HCT116 (cell line): Measurements from ENCODE around the gene TMTC2. TPM values are rescaled to one million over a fixed set of nuclear protein-coding genes. Genes with fewer than 3 reads are reported as not detected.

Experiments
- ATAC-seq: fragments of 200-7000 bp; cut with Tn5 transposase; 2 replicates; pipeline ENCODE4 v1.9.1; 2020; ENCODE audit warnings: mild to moderate bottlenecking, moderate library complexity
- BruUV-seq: library from RNA; stranded (reverse); fragments of 400-500 nt; replicated peaks from 2 replicates; lab custom pipeline; 2021; lab: Mats Ljungman, UMichigan
- CTCF ChIA-PET: fragments of 300-600 bp; sonication (Branson Sonifier 250); formaldehyde crosslinking; loops from one replicate; lab custom pipeline; 2021; ENCODE audit warnings: antibody characterized with exemption; lab: Charles Lee
- POLR2A ChIA-PET: fragments of 300-600, 350-600 bp; sonication (Branson Sonifier 250); formaldehyde crosslinking; loops from one replicate; lab custom pipeline; 2021; ENCODE audit warnings: antibody characterized with exemption; lab: Charles Lee
- RAD21 ChIA-PET, 2 experiments: fragments of 300-600 bp; sonication (Branson Sonifier 250); formaldehyde crosslinking; loops; one replicate each; lab custom pipeline; 2023; ENCODE audit warnings: low total read pairs in 2 of 2; ENCODE audit not compliant: uncharacterized antibody in 2 of 2, unreplicated experiment in 2 of 2, low non-redundant PET in 1 of 2; lab: Charles Lee
- DNase-seq: peaks from one replicate; pipeline ENCODE4 v3.0.0-alpha.2; 2010; ENCODE audit warnings: low read depth, low spot score
- H2AFZ ChIP-seq: fragments of 200-600 bp; shearing (Covaris generic), sonication (generic); 2 replicates; pipeline ENCODE4 v1.6.1; 2017; ENCODE audit warnings: low read depth, mixed run types, mixed read lengths, antibody characterized with exemption, low read length; ENCODE audit not compliant: poor library complexity, severe bottlenecking
- H3K27ac ChIP-seq: 2 replicates; pipeline ENCODE4 v1.5.1; 2012; ENCODE audit warnings: low read depth, low read length
- H3K27me3 ChIP-seq: fragments of 200-600 bp; sonication (generic); 2 replicates; pipeline ENCODE4 v1.6.1; 2016; ENCODE audit warnings: mixed run types, low read length, mixed read lengths; ENCODE audit not compliant: insufficient read depth
- H3K36me3 ChIP-seq, 2 experiments: fragments of 200-500 bp in 1 of 2; fragments of 200-600 bp in 1 of 2; sonication (Bioruptor generic) in 1 of 2; sonication (generic) in 1 of 2; 2 replicates each; pipeline versions ENCODE4 v1.5.1 to v1.6.1; 2014 to 2016; ENCODE audit warnings: low read length in 2 of 2, inconsistent platforms in 1 of 2, mixed read lengths in 1 of 2, mixed run types in 1 of 2; ENCODE audit not compliant: insufficient read depth in 2 of 2, control insufficient read depth in 1 of 2
- H3K4me1 ChIP-seq, 2 experiments: fragments of 200-600 bp in 1 of 2; sonication (generic) in 1 of 2; 2 replicates each; pipeline versions ENCODE4 v1.5.1 to v1.6.1; 2012 to 2017; ENCODE audit warnings: low read length in 2 of 2, inconsistent platforms in 1 of 2, mild to moderate bottlenecking in 1 of 2, mixed read lengths in 1 of 2, mixed run types in 1 of 2, moderate library complexity in 1 of 2; ENCODE audit not compliant: insufficient read depth in 2 of 2, control insufficient read depth in 1 of 2
- H3K4me2 ChIP-seq: fragments of 200-600 bp; sonication (generic); 2 replicates; pipeline ENCODE4 v1.6.1; 2017; ENCODE audit warnings: mixed run types, low read length, mixed read lengths
- H3K4me3 ChIP-seq, 2 experiments: fragments of 200-600 bp in 1 of 2; sonication (generic) in 1 of 2; replicated peaks in 1 of 2; 2 replicates each; pipeline ENCODE4 v1.5.1; 2011 to 2016; ENCODE audit warnings: low read length in 2 of 2, control low read depth in 1 of 2, low read depth in 1 of 2, mild to moderate bottlenecking in 1 of 2, mixed read lengths in 1 of 2, mixed run types in 1 of 2
- H3K79me2 ChIP-seq: fragments of 200-600 bp; sonication (generic); 2 replicates; pipeline ENCODE4 v1.6.1; 2017; ENCODE audit warnings: mild to moderate bottlenecking, mixed run types, low read length, moderate library complexity, mixed read lengths; ENCODE audit not compliant: insufficient read depth
- H3K9ac ChIP-seq: fragments of 200-600 bp; sonication (generic); 2 replicates; pipeline ENCODE4 v1.6.1; 2016; ENCODE audit warnings: low read length, mixed read lengths
- H3K9me2 ChIP-seq: fragments of 200-600 bp; sonication (generic), shearing (Covaris generic); 2 replicates; pipeline ENCODE4 v1.6.1; 2017; ENCODE audit warnings: mixed run types, mild to moderate bottlenecking, moderate library complexity; ENCODE audit not compliant: insufficient read depth
- H3K9me3 ChIP-seq, 2 experiments: fragments of 200-500 bp in 1 of 2; fragments of 200-600 bp in 1 of 2; sonication (Bioruptor generic) in 1 of 2; sonication (generic) in 1 of 2; 2 replicates each; pipeline ENCODE4 v1.6.1; 2014 to 2017; ENCODE audit warnings: low read length in 2 of 2, mixed read lengths in 2 of 2, inconsistent platforms in 1 of 2, low read depth in 1 of 2, mild to moderate bottlenecking in 1 of 2, mixed run types in 1 of 2, moderate library complexity in 1 of 2; ENCODE audit not compliant: control insufficient read depth in 1 of 2, insufficient read depth in 1 of 2
- H4K20me1 ChIP-seq: fragments of 200-600 bp; sonication (generic), shearing (Covaris generic); 2 replicates; pipeline ENCODE4 v1.6.1; 2017; ENCODE audit warnings: mixed run types, mild to moderate bottlenecking, moderate library complexity; ENCODE audit not compliant: insufficient read depth
- CBX3 ChIP-seq: IDR thresholded peaks from 2 replicates; pipeline ENCODE4 v1.6.1; 2012; ENCODE audit warnings: low read depth
- EGR1 ChIP-seq: IDR thresholded peaks from 2 replicates; pipeline ENCODE4 v1.6.1; 2012; ENCODE audit warnings: low read depth
- ELF1 ChIP-seq: IDR thresholded peaks from 2 replicates; pipeline ENCODE4 v1.6.1; 2012; ENCODE audit warnings: low read depth, borderline replicate concordance
- EZH2phosphoT487 ChIP-seq: fragments of 200-600 bp; IDR thresholded peaks from 2 replicates; pipeline ENCODE4 v1.6.1; 2018; ENCODE audit warnings: antibody characterized with exemption, borderline replicate concordance
- FOSL1 ChIP-seq: IDR thresholded peaks from 2 replicates; pipeline ENCODE4 v1.6.1; 2012; ENCODE audit warnings: low read depth
- JUND ChIP-seq: IDR thresholded peaks from 2 replicates; pipeline ENCODE4 v1.6.1; 2012
- POLR2A ChIP-seq: IDR thresholded peaks from 2 replicates; pipeline ENCODE4 v1.7.0; 2011; ENCODE audit warnings: borderline replicate concordance; ENCODE audit not compliant: insufficient read depth, insufficient read length; ENCODE audit errors: extremely low read depth
- POLR2AphosphoS5 ChIP-seq: IDR thresholded peaks from 2 replicates; pipeline ENCODE4 v1.6.1; 2011; ENCODE audit warnings: mild to moderate bottlenecking, low read depth, low read length, moderate library complexity
- SIN3A ChIP-seq: IDR thresholded peaks from 2 replicates; pipeline ENCODE4 v1.6.1; 2012; ENCODE audit warnings: low read depth
- SP1 ChIP-seq: IDR thresholded peaks from 2 replicates; pipeline ENCODE4 v1.6.1; 2012; ENCODE audit warnings: low read depth
- SRF ChIP-seq: IDR thresholded peaks from 2 replicates; pipeline ENCODE4 v1.6.1; 2012; ENCODE audit warnings: low read depth
- TCF7L2 ChIP-seq: IDR thresholded peaks from 2 replicates; pipeline ENCODE4 v1.7.0; 2011; ENCODE audit warnings: borderline replicate concordance, inconsistent platforms; ENCODE audit not compliant: insufficient read depth, insufficient read length; ENCODE audit errors: extremely low read depth
- ZFX ChIP-seq: fragments of 450-650 bp; IDR thresholded peaks from 2 replicates; pipeline ENCODE4 v1.6.1; 2017
- intact Hi-C: fragments of 100-400 bp; cut with micrococcal nuclease; formaldehyde crosslinking; loops from 2 replicates; pipeline ENCODE4 v1.10.0; 2022
- total RNA-seq: library from RNA; stranded (reverse); gene quantifications from one replicate; pipeline ENCODE4 v1.2.1, GENCODE V29; 2021; ENCODE audit not compliant: unreplicated experiment
- TF ChIP-seq, protein P1 (sequence below): IDR thresholded peaks from 2 replicates; pipeline ENCODE4 v1.6.1; 2012
- TF ChIP-seq, protein P2 (sequence below): IDR thresholded peaks from 2 replicates; pipeline ENCODE4 v1.6.1; 2011; ENCODE audit warnings: mild to moderate bottlenecking, low read length, moderate library complexity; ENCODE audit not compliant: insufficient replicate concordance; ENCODE audit errors: extremely low read depth

The TMTC2 gene
- total RNA-seq, 1 experiment from 2014 or later: 11.5 TPM

DNA sequence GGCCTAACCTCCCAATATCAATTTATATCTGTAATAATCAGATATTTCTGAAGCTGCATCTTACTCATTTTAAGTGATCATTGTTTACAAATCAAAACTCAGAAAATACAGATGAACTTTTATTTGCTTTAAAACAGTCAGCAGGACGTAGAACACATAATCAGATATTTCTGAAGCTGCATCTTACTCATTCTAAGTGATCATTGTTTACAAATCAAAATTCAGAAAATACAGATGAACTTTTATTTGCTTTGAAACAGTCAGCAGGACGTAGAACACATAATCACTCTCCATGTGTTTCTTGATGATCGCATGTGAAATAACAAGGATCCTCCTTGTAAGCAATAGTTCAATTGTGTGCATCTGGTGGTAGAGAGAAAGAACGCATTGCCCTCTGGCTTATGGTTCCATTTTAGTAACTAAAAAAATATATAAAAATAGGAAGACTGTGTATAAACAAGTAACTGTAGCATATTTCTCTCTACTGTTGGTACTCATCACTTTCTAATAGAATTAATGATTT lies 15.0 kb upstream of the TMTC2 start:
- TF ChIP-seq POLR2A (no peak), ZFX (no peak), POLR2AphosphoS5 (no peak), EZH2phosphoT487 (no peak), JUND (no peak), CBX3 (no peak), SP1 (no peak), SIN3A (no peak), ELF1 (no peak), TCF7L2 (no peak), SRF (no peak), FOSL1 (no peak), EGR1 (no peak)
- TF ChIP-seq, protein P1, sequence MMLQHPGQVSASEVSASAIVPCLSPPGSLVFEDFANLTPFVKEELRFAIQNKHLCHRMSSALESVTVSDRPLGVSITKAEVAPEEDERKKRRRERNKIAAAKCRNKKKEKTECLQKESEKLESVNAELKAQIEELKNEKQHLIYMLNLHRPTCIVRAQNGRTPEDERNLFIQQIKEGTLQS: no peak
- TF ChIP-seq, protein P2, sequence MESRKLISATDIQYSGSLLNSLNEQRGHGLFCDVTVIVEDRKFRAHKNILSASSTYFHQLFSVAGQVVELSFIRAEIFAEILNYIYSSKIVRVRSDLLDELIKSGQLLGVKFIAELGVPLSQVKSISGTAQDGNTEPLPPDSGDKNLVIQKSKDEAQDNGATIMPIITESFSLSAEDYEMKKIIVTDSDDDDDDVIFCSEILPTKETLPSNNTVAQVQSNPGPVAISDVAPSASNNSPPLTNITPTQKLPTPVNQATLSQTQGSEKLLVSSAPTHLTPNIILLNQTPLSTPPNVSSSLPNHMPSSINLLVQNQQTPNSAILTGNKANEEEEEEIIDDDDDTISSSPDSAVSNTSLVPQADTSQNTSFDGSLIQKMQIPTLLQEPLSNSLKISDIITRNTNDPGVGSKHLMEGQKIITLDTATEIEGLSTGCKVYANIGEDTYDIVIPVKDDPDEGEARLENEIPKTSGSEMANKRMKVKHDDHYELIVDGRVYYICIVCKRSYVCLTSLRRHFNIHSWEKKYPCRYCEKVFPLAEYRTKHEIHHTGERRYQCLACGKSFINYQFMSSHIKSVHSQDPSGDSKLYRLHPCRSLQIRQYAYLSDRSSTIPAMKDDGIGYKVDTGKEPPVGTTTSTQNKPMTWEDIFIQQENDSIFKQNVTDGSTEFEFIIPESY: no peak
- Histone ChIP-seq H3K27ac (no peak overlapping the region), H3K79me2 (no peaks in the 10 kb centered on the region), H3K9me2 (0 out of 2 replicates have a peak, but pooled peaks cover 6% of the 10 kb centered on the region), H3K4me1 (no peaks in the 10 kb centered on the region), H3K9ac (no peak overlapping the region), H4K20me1 (no peaks in the 10 kb centered on the region), H3K4me3 (no peak overlapping the region), H3K36me3 (no peaks in the 10 kb centered on the region), H2AFZ (peak overlapping the region; percentile 40), H3K27me3 (no peaks in the 10 kb centered on the region), H3K4me2 (no peak overlapping the region), H3K9me3 (no peaks in the 10 kb centered on the region)
- RAD21 ChIA-PET: no interaction called here
- CTCF ChIA-PET: interaction anchor here (1.4 kb wide), 1 partner anchor 14 kb away, joined by 3 read pairs; no protein-coding TSS in a partner anchor
- ATAC-seq: no peak
- BruUV-seq: no TSS peak
- POLR2A ChIA-PET: no interaction called here
- DNase-seq: no peak
- intact Hi-C loops: no loop called here
